Measurements from ENCODE around the gene GALNT18. TPM values are rescaled to one million over a fixed set of nuclear protein-coding genes. Genes with fewer than 3 reads are reported as not detected.
A peak's percentile ranks its signal among the peaks of the same experiment; 100 is the strongest.

GALNT18 gene
- total RNA-seq, 1 donor from 2014 or later: 38.4 TPM

GRCh38 chr11:11570823-11571222 is 51.0 kb downstream of the GALNT18 start:
- TF ChIP-seq, protein P1, sequence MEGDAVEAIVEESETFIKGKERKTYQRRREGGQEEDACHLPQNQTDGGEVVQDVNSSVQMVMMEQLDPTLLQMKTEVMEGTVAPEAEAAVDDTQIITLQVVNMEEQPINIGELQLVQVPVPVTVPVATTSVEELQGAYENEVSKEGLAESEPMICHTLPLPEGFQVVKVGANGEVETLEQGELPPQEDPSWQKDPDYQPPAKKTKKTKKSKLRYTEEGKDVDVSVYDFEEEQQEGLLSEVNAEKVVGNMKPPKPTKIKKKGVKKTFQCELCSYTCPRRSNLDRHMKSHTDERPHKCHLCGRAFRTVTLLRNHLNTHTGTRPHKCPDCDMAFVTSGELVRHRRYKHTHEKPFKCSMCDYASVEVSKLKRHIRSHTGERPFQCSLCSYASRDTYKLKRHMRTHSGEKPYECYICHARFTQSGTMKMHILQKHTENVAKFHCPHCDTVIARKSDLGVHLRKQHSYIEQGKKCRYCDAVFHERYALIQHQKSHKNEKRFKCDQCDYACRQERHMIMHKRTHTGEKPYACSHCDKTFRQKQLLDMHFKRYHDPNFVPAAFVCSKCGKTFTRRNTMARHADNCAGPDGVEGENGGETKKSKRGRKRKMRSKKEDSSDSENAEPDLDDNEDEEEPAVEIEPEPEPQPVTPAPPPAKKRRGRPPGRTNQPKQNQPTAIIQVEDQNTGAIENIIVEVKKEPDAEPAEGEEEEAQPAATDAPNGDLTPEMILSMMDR (IDR thresholded peaks at IDR 0.05): no peak
- Mint-ChIP-seq H3K27me3 (ENCODE audit: low read depth) (no peaks in the 10 kb centered on the region), H3K9me3 (ENCODE audit: low read depth) (no peaks in the 10 kb centered on the region), H3K4me3 (ENCODE audit: unreplicated experiment) (no peak overlapping the region), H3K4me1 (ENCODE audit: low read depth) (peaks cover 24% of the 10 kb centered on the region), H3K27ac (ENCODE audit: unreplicated experiment) (peak overlapping the region; percentile 9), H3K36me3 (ENCODE audit: low read depth) (peaks cover 3% of the 10 kb centered on the region)
- no peak for DNase-seq (ENCODE audit: low spot score)

DNA sequence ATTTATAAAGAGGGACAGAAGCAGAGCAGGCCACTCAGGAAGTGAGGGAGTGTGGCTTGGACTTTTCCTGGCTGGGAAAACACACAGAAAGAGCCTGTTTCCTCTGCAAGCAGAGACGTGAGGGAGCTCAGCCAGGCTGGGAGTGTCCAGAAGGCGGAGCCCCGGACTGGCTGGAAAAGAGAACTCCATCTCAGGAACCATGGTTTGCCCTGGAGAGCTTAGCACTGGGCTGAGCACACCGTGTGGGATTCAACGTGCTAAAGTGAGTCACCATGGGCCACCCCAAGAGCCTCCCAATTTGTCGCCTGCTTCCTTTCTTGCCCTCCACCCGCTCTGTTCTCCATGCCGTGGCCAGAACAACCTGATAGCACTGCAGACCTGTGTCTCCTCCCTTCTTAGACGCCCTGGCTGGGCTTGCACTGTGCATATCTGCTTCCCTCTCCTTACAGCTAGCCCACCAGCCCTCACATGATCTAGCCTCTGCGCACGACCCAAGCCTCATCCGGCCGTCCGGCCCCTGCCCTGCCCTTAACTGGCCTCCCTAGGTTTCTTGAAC is 51.8 kb downstream of the GALNT18 start:
- Mint-ChIP-seq H3K9me3 (ENCODE audit: low read depth) (no peaks in the 10 kb centered on the region), H3K4me1 (ENCODE audit: low read depth) (peaks cover 24% of the 10 kb centered on the region), H3K4me3 (ENCODE audit: unreplicated experiment) (peak overlapping the region; percentile 1), H3K27ac (ENCODE audit: unreplicated experiment) (peak overlapping the region; percentile 47), H3K36me3 (ENCODE audit: low read depth) (peaks cover 5% of the 10 kb centered on the region), H3K27me3 (ENCODE audit: low read depth) (no peaks in the 10 kb centered on the region)
- TF ChIP-seq, protein P1 (IDR thresholded peaks at IDR 0.05): no peak
- no peak for DNase-seq (ENCODE audit: low spot score)

- peaks cover 31% of the 10 kb centered on the region for H3K4me1 Mint-ChIP-seq (ENCODE audit: low read depth)
- TF ChIP-seq, protein P1 (IDR thresholded peaks at IDR 0.05): no peak
- no peaks in the 10 kb centered on the region for H3K27me3 Mint-ChIP-seq (ENCODE audit: low read depth)
- H3K4me3 Mint-ChIP-seq (ENCODE audit: unreplicated experiment): no peak overlapping the region
- peaks cover 5% of the 10 kb centered on the region for H3K36me3 Mint-ChIP-seq (ENCODE audit: low read depth)
- no peak overlapping the region for H3K27ac Mint-ChIP-seq (ENCODE audit: unreplicated experiment)
- H3K9me3 Mint-ChIP-seq (ENCODE audit: low read depth): no peaks in the 10 kb centered on the region
- no peak for DNase-seq (ENCODE audit: low spot score)
These were observed 53.1 kb downstream of the GALNT18 start for GRCh38 chr11:11568651-11569229.

GRCh38 chr11:11567936-11568650 is 53.7 kb downstream of the GALNT18 start:
- no peak for DNase-seq (ENCODE audit: low spot score)
- H3K4me1 Mint-ChIP-seq (ENCODE audit: low read depth): peaks cover 38% of the 10 kb centered on the region
- H3K9me3 Mint-ChIP-seq (ENCODE audit: low read depth): no peaks in the 10 kb centered on the region
- H3K27ac Mint-ChIP-seq (ENCODE audit: unreplicated experiment): no peak overlapping the region
- H3K27me3 Mint-ChIP-seq (ENCODE audit: low read depth): no peaks in the 10 kb centered on the region
- H3K4me3 Mint-ChIP-seq (ENCODE audit: unreplicated experiment): no peak overlapping the region
- TF ChIP-seq, protein P1 (IDR thresholded peaks at IDR 0.05): no peak
- peaks cover 5% of the 10 kb centered on the region for H3K36me3 Mint-ChIP-seq (ENCODE audit: low read depth)

- peaks cover 3% of the 10 kb centered on the region for H3K27me3 Mint-ChIP-seq (ENCODE audit: low read depth)
- DNase-seq (ENCODE audit: low spot score): no peak
- no peak overlapping the region for H3K27ac Mint-ChIP-seq (ENCODE audit: unreplicated experiment)
- H3K4me1 Mint-ChIP-seq (ENCODE audit: low read depth): peaks cover 39% of the 10 kb centered on the region
- TF ChIP-seq, protein P1 (IDR thresholded peaks at IDR 0.05): no peak
- H3K9me3 Mint-ChIP-seq (ENCODE audit: low read depth): no peaks in the 10 kb centered on the region
- H3K4me3 Mint-ChIP-seq (ENCODE audit: unreplicated experiment): no peak overlapping the region
- H3K36me3 Mint-ChIP-seq (ENCODE audit: low read depth): peaks cover 4% of the 10 kb centered on the region
These were observed 56.2 kb downstream of the GALNT18 start for GRCh38 chr11:11565636-11566035.
